Measurements from ENCODE around the gene GALNS. TPM values are rescaled to one million over a fixed set of nuclear protein-coding genes. Genes with fewer than 3 reads are reported as not detected.

Gene GALNS, protein sequence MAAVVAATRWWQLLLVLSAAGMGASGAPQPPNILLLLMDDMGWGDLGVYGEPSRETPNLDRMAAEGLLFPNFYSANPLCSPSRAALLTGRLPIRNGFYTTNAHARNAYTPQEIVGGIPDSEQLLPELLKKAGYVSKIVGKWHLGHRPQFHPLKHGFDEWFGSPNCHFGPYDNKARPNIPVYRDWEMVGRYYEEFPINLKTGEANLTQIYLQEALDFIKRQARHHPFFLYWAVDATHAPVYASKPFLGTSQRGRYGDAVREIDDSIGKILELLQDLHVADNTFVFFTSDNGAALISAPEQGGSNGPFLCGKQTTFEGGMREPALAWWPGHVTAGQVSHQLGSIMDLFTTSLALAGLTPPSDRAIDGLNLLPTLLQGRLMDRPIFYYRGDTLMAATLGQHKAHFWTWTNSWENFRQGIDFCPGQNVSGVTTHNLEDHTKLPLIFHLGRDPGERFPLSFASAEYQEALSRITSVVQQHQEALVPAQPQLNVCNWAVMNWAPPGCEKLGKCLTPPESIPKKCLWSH
- 34.1 to 47.3 TPM (median 44.3 TPM) in 5 replicates for total RNA-seq (2022; extraction: Qiagen RNA extraction; ENCODE audit: low read depth)

DNA sequence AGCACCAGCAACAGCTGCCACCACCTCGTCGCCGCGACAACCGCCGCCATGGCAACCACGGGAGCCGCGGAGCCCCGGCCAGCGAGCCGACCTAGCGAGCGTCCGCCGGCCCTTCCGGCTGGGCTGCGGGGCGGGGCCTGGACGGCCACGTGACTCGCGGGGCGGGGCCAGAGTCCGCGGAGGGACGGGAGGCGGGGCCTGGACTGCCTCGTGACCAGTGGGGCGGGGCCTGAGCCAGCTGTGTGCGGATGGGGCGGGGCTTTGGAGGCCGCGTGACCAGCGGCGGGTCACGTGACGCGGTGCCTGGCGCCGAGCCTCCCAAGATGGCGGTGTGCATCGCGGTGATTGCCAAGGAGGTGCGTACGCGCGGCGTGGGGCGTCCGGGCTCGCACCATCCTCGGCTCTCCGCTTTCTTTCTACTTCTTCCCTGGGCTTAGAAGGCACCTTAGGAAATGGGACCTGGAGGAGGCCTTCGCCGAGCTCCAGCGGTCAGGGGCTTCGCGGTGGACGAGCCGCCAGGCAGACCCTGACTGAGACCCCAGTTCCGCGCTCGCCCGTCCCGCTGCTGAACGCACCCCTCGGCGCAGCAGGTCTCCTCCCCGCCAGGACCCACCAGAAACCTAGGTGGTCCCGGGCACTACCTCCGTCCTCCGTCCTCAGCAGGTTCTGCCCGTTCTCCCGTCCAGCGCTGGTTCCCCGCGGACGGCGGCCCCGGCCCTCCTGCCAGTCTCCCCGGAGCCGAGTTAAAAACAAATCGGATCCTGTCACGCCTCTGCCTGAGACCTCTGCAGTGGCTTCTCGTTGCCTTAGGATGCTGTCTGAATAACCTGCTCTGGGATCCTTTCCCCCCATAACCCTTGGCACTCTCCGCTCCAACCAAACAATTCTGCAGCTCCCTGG is at the start of gene GALNS, which contains the start of gene TRAPPC2L:
Gene GALNS (minus strand): TSS at position 120 of the 900 bp plus-strand sequence. CDS start 70 bp downstream, at position 50.
Gene TRAPPC2L (plus strand): TSS at position 300 of the 900 bp plus-strand sequence. CDS start 24 bp downstream, at position 324.

DNA sequence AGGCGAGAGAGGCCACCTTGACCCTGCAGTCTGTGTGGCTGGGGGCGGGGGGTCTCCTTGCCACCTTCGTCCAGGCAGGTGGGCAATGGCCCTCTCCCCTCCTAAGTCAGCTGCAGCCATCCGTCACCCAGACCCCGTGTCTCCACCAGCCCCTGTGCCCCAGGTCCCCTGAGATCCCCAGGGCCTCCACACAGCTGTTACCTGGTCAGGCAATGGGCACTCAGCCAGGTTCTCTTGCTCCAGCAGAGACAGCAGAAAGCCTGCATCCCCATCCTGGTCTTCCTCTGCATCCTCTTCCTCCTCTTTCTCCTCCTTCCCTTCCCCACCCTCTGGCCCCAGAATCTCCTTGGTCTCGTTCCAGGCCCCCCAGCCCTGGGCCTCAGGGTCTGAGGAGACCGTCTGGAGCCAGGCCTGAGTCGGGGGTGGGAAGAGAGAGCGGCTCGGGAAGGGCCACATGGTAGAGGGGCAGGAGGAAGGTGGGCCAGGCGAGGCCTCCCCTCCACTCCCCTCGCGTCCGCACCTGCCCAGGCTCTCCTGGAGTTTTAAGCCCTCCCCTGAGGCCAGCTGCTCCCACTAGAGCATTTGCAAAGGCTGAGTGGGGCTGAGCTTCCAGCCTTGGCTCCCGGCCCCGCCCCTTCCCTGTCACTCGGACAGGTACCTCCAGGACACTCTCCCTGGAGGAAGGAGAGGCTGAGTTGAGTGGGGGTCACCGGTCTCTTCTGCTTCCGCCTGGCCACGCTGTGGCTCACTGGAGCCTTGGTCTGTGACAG is 9.6 kb upstream of the GALNS start, which contains the start of gene PABPN1L:
Gene PABPN1L (minus strand): TSS at position 510 of the 770 bp plus-strand sequence. CDS start 54 bp downstream, at position 456.

DNA sequence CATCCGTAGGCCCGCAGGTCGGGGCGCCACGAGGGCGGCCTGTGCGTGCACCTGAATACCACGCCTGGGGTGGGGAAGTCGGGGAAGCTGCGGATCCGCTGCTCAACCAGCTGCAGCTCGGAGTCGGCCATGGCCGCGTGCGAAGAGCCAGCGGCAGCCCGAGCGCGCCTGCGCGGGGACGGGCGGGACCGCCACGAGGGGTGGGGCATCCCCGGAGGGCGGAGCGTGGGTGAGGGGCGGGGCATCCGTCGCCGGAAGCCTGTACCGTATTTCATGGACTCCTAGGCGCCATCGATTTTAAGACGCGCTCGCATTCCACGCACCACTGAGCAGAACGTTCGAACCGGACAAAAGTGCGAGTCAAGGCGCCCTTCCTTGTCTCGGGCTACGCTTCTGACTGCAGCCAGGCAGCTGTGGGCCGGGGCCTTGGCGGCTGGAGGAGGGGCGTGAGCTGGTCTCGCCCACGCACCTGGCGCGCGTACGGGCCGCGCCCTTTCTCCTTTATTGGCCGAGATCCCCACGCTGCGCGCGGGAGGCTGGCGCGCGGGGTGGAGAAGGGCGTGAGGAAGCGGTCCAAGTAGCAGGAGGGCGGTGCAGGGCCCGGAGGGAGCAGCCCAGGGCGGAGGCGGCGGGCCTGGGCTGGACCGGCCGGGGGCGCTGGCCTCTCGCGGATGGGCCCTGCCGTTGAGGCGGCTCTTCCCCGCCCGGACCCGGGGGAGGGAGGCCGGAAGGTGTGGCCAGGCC is 44.8 kb downstream of the GALNS start, which contains the start of gene APRT:
Gene APRT (minus strand): TSS at position 160 of the 744 bp plus-strand sequence. CDS start 29 bp downstream, at position 131.

GRCh38 chr16:88803264-88803987 is 53.3 kb downstream of the GALNS start, which contains the start of gene CDT1:
Gene CDT1, plus strand, starts transcription at chr16:88803789. Its CDS starts 43 bp downstream, at chr16:88803832.

DNA sequence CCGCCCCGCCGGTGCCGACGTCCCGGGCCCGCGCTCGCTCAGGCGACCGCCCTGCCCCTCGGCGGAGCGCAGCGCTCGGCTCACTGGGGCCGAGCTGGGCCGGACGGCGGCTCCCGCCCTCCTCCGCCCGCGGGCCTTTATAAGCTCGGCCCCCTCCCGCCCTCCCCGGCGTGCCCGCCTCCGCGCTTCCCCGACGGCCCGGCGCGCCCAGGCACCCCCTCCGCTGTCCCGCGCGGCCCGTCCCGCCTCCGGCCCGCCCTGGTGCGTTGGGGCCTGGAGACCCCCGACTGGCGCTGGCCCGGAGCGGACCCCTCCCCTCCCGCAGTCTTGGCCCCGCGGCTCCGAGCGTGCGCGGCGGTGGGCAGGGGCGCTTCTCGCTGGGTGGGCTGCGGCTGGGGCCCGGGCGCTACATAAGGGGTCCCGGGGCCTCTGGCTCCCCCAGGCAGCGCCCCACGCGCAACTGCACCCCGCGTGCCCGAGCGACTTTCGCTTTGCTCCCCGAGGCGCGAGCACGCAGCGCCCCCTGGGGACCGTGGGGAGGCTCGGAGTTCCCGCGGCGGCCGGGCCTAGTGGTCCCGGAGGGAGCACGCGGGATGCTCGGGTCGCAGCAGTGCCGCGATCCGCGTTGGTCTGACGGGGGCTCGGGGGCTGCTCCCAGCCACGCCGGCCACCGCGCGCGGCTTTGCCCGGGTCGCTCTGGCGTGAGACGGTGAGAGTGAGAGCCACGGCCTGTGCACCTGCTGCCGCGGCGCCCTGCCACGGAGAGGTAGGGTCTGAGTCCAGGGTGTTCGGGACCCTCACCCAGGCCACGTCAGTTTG is 71.4 kb downstream of the GALNS start, which contains the start of gene PIEZO1:
Gene PIEZO1 (minus strand): TSS at position 115 of the 819 bp plus-strand sequence. CDS start 256 bp downstream, outside the sequence.

Other genes starting within 250 kb of the GALNS start
- not detected in 5 replicates for gene IL17C, start 218.4 kb downstream of the GALNS start, total RNA-seq (2022; extraction: Qiagen RNA extraction; ENCODE audit: low read depth)
- gene CYBA, start 205.9 kb downstream of the GALNS start, total RNA-seq (2022; extraction: Qiagen RNA extraction; ENCODE audit: low read depth), result 204 to 316 TPM (median 278 TPM) in 5 replicates
- 19.8 to 25.9 TPM (median 20.2 TPM) in 5 replicates for gene MVD, start 193.9 kb downstream of the GALNS start, total RNA-seq (2022; extraction: Qiagen RNA extraction; ENCODE audit: low read depth)
- 0.11 to 0.22 TPM in 2 of 5 replicates, not detected in the others for gene SNAI3, start 170.4 kb downstream of the GALNS start, total RNA-seq (2022; extraction: Qiagen RNA extraction; ENCODE audit: low read depth)
- 11.2 to 21.8 TPM (median 17.7 TPM) in 5 replicates for gene RNF166, start 150.5 kb downstream of the GALNS start, total RNA-seq (2022; extraction: Qiagen RNA extraction; ENCODE audit: low read depth)
- gene CTU2, start 150.4 kb downstream of the GALNS start, total RNA-seq (2022; extraction: Qiagen RNA extraction; ENCODE audit: low read depth), result 20.7 to 35.0 TPM (median 32.5 TPM) in 5 replicates
- 90.3 to 153 TPM (median 131 TPM) in 5 replicates for gene PIEZO1, start 71.7 kb downstream of the GALNS start, total RNA-seq (2022; extraction: Qiagen RNA extraction; ENCODE audit: low read depth)
- 20.7 to 35.5 TPM (median 32.4 TPM) in 5 replicates for gene CDT1, start 53.2 kb downstream of the GALNS start, total RNA-seq (2022; extraction: Qiagen RNA extraction; ENCODE audit: low read depth)
- gene APRT, start 45.0 kb downstream of the GALNS start, total RNA-seq (2022; extraction: Qiagen RNA extraction; ENCODE audit: low read depth), result 284 to 410 TPM (median 397 TPM) in 5 replicates
- 94.9 to 133 TPM (median 101 TPM) in 5 replicates for gene TRAPPC2L, start 180 bp upstream of the GALNS start, total RNA-seq (2022; extraction: Qiagen RNA extraction; ENCODE audit: low read depth)
- gene PABPN1L, start 9.7 kb upstream of the GALNS start, total RNA-seq (2022; extraction: Qiagen RNA extraction; ENCODE audit: low read depth), result not detected in 5 replicates
- 0.21 to 0.56 TPM (median 0.23 TPM) in 5 replicates for gene CBFA2T3, start 120.3 kb upstream of the GALNS start, total RNA-seq (2022; extraction: Qiagen RNA extraction; ENCODE audit: low read depth)
- 15.5 to 20.7 TPM (median 18.8 TPM) in 5 replicates for gene ACSF3, start 236.9 kb upstream of the GALNS start, total RNA-seq (2022; extraction: Qiagen RNA extraction; ENCODE audit: low read depth)